ENCODE measurements around the gene TRPC6. TPM values are rescaled to one million over a fixed set of nuclear protein-coding genes. Genes with fewer than 3 reads are reported as not detected.

TRPC6 gene
- total RNA-seq, 2 donors from 2014 or later, result 1.1 to 4.1 TPM

DNA sequence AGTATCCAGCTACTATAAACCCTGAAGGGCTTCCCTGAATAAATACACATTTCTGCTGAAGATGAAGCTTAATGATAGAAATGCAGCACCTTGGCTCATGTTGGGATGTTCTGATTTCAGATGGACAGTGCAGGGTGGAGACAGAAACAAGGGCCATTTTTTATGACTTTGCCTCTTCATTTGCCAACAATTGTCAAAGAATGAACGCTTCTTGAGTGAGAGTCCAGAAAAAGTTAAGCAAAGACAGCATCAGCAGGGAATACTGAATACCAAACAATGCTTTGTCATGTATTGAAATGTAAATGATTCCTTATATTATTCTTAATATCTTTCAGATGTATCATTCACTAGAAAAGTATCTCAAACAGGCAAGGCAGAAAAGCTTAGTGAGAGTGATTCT is 84.9 kb downstream of the TRPC6 start:
- TF ChIP-seq POLR2AphosphoS5 (IDR thresholded peaks at IDR 0.05), result no peak
- TF ChIP-seq, protein P1, sequence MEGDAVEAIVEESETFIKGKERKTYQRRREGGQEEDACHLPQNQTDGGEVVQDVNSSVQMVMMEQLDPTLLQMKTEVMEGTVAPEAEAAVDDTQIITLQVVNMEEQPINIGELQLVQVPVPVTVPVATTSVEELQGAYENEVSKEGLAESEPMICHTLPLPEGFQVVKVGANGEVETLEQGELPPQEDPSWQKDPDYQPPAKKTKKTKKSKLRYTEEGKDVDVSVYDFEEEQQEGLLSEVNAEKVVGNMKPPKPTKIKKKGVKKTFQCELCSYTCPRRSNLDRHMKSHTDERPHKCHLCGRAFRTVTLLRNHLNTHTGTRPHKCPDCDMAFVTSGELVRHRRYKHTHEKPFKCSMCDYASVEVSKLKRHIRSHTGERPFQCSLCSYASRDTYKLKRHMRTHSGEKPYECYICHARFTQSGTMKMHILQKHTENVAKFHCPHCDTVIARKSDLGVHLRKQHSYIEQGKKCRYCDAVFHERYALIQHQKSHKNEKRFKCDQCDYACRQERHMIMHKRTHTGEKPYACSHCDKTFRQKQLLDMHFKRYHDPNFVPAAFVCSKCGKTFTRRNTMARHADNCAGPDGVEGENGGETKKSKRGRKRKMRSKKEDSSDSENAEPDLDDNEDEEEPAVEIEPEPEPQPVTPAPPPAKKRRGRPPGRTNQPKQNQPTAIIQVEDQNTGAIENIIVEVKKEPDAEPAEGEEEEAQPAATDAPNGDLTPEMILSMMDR (IDR thresholded peaks at IDR 0.05), result no peak
- no peak for TF ChIP-seq POLR2A (IDR thresholded peaks at IDR 0.05)
- Histone ChIP-seq H3K27me3 (replicated peaks; ENCODE audit: insufficient read depth) (no peaks in the 10 kb centered on the region), H3K36me3 (no peaks in the 10 kb centered on the region), H3K9me3 (no peaks in the 10 kb centered on the region), H3K4me1 (replicated peaks) (no peaks in the 10 kb centered on the region), H3K4me3 (no peak overlapping the region), H3K27ac (no peak overlapping the region)
- WGBS, result 90% methylated on average over 1 of the region's 1 CpG
- intact Hi-C loops (cut with DNase I), result no loop called here
- no peak for DNase-seq (ENCODE audit: low spot score)

GRCh38 chr11:101497291-101497690 is 86.5 kb downstream of the TRPC6 start:
- H3K9me3 ChIP-seq, result no peaks in the 10 kb centered on the region

GRCh38 chr11:101487775-101488174 is 96.0 kb downstream of the TRPC6 start:
- no peak for DNase-seq (ENCODE audit: low spot score)
- intact Hi-C loops (cut with DNase I), result no loop called here
- H3K4me1 ChIP-seq (replicated peaks), result no peaks in the 10 kb centered on the region
- no peaks in the 10 kb centered on the region for H3K36me3 ChIP-seq
- no peak overlapping the region for H3K4me3 ChIP-seq
- TF ChIP-seq, protein P1 (IDR thresholded peaks at IDR 0.05), result no peak
- no peak overlapping the region for H3K27ac ChIP-seq
- no peaks in the 10 kb centered on the region for H3K27me3 ChIP-seq (replicated peaks; ENCODE audit: insufficient read depth)
- 90% methylated on average over 2 of the region's 2 CpGs for WGBS
- H3K9me3 ChIP-seq, result no peaks in the 10 kb centered on the region

More at GRCh38 chr11:101497291-101497690, 86.5 kb downstream of the TRPC6 start:
- Histone ChIP-seq H3K4me3 (no peak overlapping the region), H3K27me3 (replicated peaks; ENCODE audit: insufficient read depth) (no peaks in the 10 kb centered on the region), H3K4me1 (replicated peaks) (no peaks in the 10 kb centered on the region), H3K27ac (no peak overlapping the region), H3K36me3 (no peaks in the 10 kb centered on the region)
- 37% methylated on average over 5 of the region's 5 CpGs for WGBS
- TF ChIP-seq, protein P1 (IDR thresholded peaks at IDR 0.05), result no peak
- TF ChIP-seq POLR2AphosphoS5 (IDR thresholded peaks at IDR 0.05) (no peak), POLR2A (IDR thresholded peaks at IDR 0.05) (no peak)
- intact Hi-C loops (cut with DNase I), result no loop called here
- no peak for DNase-seq (ENCODE audit: low spot score)

GRCh38 chr11:101482556-101483124 is 101.2 kb downstream of the TRPC6 start:
- Histone ChIP-seq H3K4me1 (replicated peaks) (no peaks in the 10 kb centered on the region), H3K27ac (no peak overlapping the region), H3K27me3 (replicated peaks; ENCODE audit: insufficient read depth) (no peaks in the 10 kb centered on the region), H3K9me3 (no peaks in the 10 kb centered on the region), H3K36me3 (no peaks in the 10 kb centered on the region), H3K4me3 (no peak overlapping the region)
- no peak for DNase-seq (ENCODE audit: low spot score)
- WGBS, result 95% methylated on average over 4 of the region's 4 CpGs
- TF ChIP-seq POLR2AphosphoS5 (IDR thresholded peaks at IDR 0.05) (no peak), POLR2A (IDR thresholded peaks at IDR 0.05) (no peak)
- TF ChIP-seq, protein P1 (IDR thresholded peaks at IDR 0.05), result no peak
- intact Hi-C loops (cut with DNase I), result no loop called here

GRCh38 chr11:101478587-101479369 is 105.0 kb downstream of the TRPC6 start:
- peak; percentile 34 for TF ChIP-seq POLR2AphosphoS5 (IDR thresholded peaks at IDR 0.05)
- TF ChIP-seq, protein P1 (IDR thresholded peaks at IDR 0.05), result no peak
- TF ChIP-seq POLR2A (IDR thresholded peaks at IDR 0.05), result no peak
- intact Hi-C loops (cut with DNase I), result loop anchor here (5.0 kb wide), 1 partner anchor 104 kb away; the partner anchor contains the start of gene TRPC6
- Histone ChIP-seq H3K4me3 (no peak overlapping the region), H3K9me3 (no peaks in the 10 kb centered on the region), H3K27me3 (replicated peaks; ENCODE audit: insufficient read depth) (no peaks in the 10 kb centered on the region), H3K27ac (no peak overlapping the region), H3K4me1 (replicated peaks) (no peaks in the 10 kb centered on the region), H3K36me3 (no peaks in the 10 kb centered on the region)
- 32% methylated on average over 13 of the region's 13 CpGs for WGBS
- peak; percentile 71 for DNase-seq (ENCODE audit: low spot score)

Data from prostate gland (tissue), 2 donors.